OCI-LY7 (cell line): ENCODE results near the gene STX8.

Source experiments
- CTCF ChIP-seq: fragments of 200-600 bp; sonication (generic); conservative IDR thresholded peaks from 2 replicates; pipeline ENCODE4 v1.5.1; 2014; ENCODE audit warnings: mild to moderate bottlenecking, antibody characterized with exemption, low read length, moderate library complexity, mixed read lengths
- EZH2phosphoT487 ChIP-seq: fragments of 200-600 bp; sonication (generic); IDR thresholded peaks from 2 replicates; pipeline ENCODE4 v1.6.1; 2018; ENCODE audit warnings: low read depth, borderline replicate concordance, mild to moderate bottlenecking, mixed run types, antibody characterized with exemption, low read length, moderate library complexity, mixed read lengths

GRCh38 chr17:9212376-9213302 lies 363.0 kb downstream of the STX8 start:
- TF ChIP-seq CTCF, result no peak
- no peak for TF ChIP-seq EZH2phosphoT487
